Measurements from ENCODE around the gene TMEM218.
"Not testable (repeated sequence)": the region's sequence is repeated elsewhere in the genome, so short reads cannot be mapped to it uniquely, and the experiment has no call there.

Gene TMEM218

GRCh38 chr11:125091247-125091876, 20.1 kb downstream of the TMEM218 start:
- peak; percentile 52 for TF ChIP-seq CTCF (conservative IDR thresholded peaks at IDR 0.05; ENCODE audit: low read depth, low read length)
- Histone ChIP-seq H2AFZ (ENCODE audit: low read depth) (no peak overlapping the region), H3K27ac (no peak overlapping the region)

GRCh38 chr11:125090816-125091215, 20.6 kb downstream of the TMEM218 start:
- Histone ChIP-seq H3K79me2 (ENCODE audit: insufficient read depth, low read depth) (no peaks in the 10 kb centered on the region), H3K4me2 (no peak overlapping the region), H4K20me1 (ENCODE audit: insufficient read depth) (no peaks in the 10 kb centered on the region), H3K4me3 (IDR thresholded peaks at IDR 0.05; ENCODE audit: insufficient read depth, low read depth, low read length) (no peak overlapping the region), H3K36me3 (ENCODE audit: insufficient read depth) (no peaks in the 10 kb centered on the region), H3K9ac (no peak overlapping the region), H3K4me1 (ENCODE audit: low read depth, poor library complexity, severe bottlenecking) (no peaks in the 10 kb centered on the region), H3K27me3 (ENCODE audit: insufficient read depth, low read depth) (no peaks in the 10 kb centered on the region), H2AFZ (ENCODE audit: low read depth) (no peak overlapping the region), H3K27ac (no peak overlapping the region)
- TF ChIP-seq CTCF (conservative IDR thresholded peaks at IDR 0.05; ENCODE audit: low read depth, low read length), result no peak

More at GRCh38 chr11:125091247-125091876, 20.1 kb downstream of the TMEM218 start:
- Histone ChIP-seq H3K36me3 (ENCODE audit: insufficient read depth) (no peaks in the 10 kb centered on the region), H3K4me2 (no peak overlapping the region), H3K4me3 (IDR thresholded peaks at IDR 0.05; ENCODE audit: insufficient read depth, low read depth, low read length) (no peak overlapping the region), H3K4me1 (ENCODE audit: low read depth, poor library complexity, severe bottlenecking) (no peaks in the 10 kb centered on the region), H3K79me2 (ENCODE audit: insufficient read depth, low read depth) (no peaks in the 10 kb centered on the region), H3K9ac (no peak overlapping the region), H4K20me1 (ENCODE audit: insufficient read depth) (no peaks in the 10 kb centered on the region), H3K27me3 (ENCODE audit: insufficient read depth, low read depth) (no peaks in the 10 kb centered on the region)

GRCh38 chr11:125090151-125090550, 21.3 kb downstream of the TMEM218 start:
- not testable (repeated sequence) for H3K4me1 ChIP-seq (ENCODE audit: low read depth, poor library complexity, severe bottlenecking); H3K4me3 ChIP-seq (IDR thresholded peaks at IDR 0.05; ENCODE audit: insufficient read depth, low read depth, low read length); H2AFZ ChIP-seq (ENCODE audit: low read depth); H3K4me2 ChIP-seq; H3K79me2 ChIP-seq (ENCODE audit: insufficient read depth, low read depth); H4K20me1 ChIP-seq (ENCODE audit: insufficient read depth); H3K36me3 ChIP-seq (ENCODE audit: insufficient read depth); H3K27ac ChIP-seq; H3K9ac ChIP-seq; H3K27me3 ChIP-seq (ENCODE audit: insufficient read depth, low read depth)

- not testable (repeated sequence) for H3K4me3 ChIP-seq (IDR thresholded peaks at IDR 0.05; ENCODE audit: insufficient read depth, low read depth, low read length); H3K9ac ChIP-seq; H3K27me3 ChIP-seq (ENCODE audit: insufficient read depth, low read depth); H3K36me3 ChIP-seq (ENCODE audit: insufficient read depth); H2AFZ ChIP-seq (ENCODE audit: low read depth); H3K4me1 ChIP-seq (ENCODE audit: low read depth, poor library complexity, severe bottlenecking); H3K27ac ChIP-seq; H4K20me1 ChIP-seq (ENCODE audit: insufficient read depth); H3K4me2 ChIP-seq; H3K79me2 ChIP-seq (ENCODE audit: insufficient read depth, low read depth)
These were observed 21.9 kb downstream of the TMEM218 start for GRCh38 chr11:125089481-125089880.

- no peak overlapping the region for H3K4me3 ChIP-seq (IDR thresholded peaks at IDR 0.05; ENCODE audit: insufficient read depth, low read depth, low read length)
- H3K36me3 ChIP-seq (ENCODE audit: insufficient read depth), result no peaks in the 10 kb centered on the region
- H3K27ac ChIP-seq, result no peak overlapping the region
- no peaks in the 10 kb centered on the region for H3K4me1 ChIP-seq (ENCODE audit: low read depth, poor library complexity, severe bottlenecking)
- H2AFZ ChIP-seq (ENCODE audit: low read depth), result no peak overlapping the region
- TF ChIP-seq CTCF (conservative IDR thresholded peaks at IDR 0.05; ENCODE audit: low read depth, low read length), result no peak
- H3K79me2 ChIP-seq (ENCODE audit: insufficient read depth, low read depth), result no peaks in the 10 kb centered on the region
- H4K20me1 ChIP-seq (ENCODE audit: insufficient read depth), result no peaks in the 10 kb centered on the region
- no peaks in the 10 kb centered on the region for H3K27me3 ChIP-seq (ENCODE audit: insufficient read depth, low read depth)
- H3K4me2 ChIP-seq, result no peak overlapping the region
- no peak overlapping the region for H3K9ac ChIP-seq
These were observed 22.6 kb downstream of the TMEM218 start for GRCh38 chr11:125088576-125089455.

Measured in KMS-11 (cell line).